Measurements from ENCODE around the gene APOM. TPM values are rescaled to one million over a fixed set of nuclear protein-coding genes. Genes with fewer than 3 reads are reported as not detected.

Gene APOM
- total and polyA plus RNA-seq, 2 donors from 2014 or later: 4.6 to 154 TPM

DNA sequence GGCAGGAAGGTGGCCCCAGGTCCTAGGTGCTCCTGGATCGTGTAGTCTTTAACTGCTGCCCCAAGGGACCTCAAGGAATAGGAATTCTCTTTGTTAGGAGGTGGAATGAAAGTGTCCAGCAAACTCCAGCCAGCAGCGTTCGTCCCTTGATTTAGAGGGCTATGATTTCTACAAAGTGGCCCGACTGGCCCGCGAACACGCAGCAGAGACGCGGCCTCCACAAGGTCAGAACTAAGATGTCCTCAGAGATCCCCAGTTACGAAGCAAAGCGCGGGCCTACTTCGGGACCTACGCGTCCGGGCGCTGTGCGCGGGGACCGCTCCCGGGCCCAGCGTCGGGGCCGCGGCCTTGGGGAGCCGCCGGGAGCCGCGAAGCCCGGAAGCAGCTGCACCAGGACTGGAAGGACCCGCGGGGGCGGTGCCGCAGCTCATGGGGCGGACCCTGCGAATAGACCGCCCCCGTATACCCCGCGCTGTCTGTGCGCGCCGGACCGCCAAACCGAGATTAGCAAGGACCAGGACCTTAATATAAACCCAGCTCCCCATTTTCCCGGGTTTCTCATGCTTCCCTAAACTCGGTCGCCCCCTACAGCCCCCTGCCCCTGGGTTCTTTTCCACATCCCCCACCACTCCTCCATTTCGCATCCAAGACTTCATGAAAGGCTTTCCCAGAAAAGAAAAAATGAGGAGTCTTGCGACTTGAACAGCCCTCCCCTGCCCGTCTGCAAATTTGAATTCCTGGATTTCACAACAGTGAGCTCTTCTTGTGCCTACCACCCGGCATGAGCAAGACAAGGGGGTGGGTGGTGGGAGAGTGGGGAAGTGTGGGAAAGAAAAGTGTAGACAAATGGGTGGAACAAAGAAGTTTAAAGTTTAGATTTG, 4.9 kb downstream of the APOM start, which contains the start of gene C6orf47:
Gene C6orf47 (minus strand): TSS at position 398 of the 881 bp plus-strand sequence. CDS start 831 bp downstream, outside the sequence.
- no peak for TF ChIP-seq CTCF (IDR thresholded peaks at IDR 0.05; ENCODE audit: borderline replicate concordance, extremely low read depth, insufficient read depth)
- FAIRE-seq (no peak), DNase-seq (peak; percentile 90 to 96 (median 93))
- H3K4me3 ChIP-seq (ENCODE audit: low read length in 3 of 3): peak within 1 kb of the TSS; percentile 92 to 98 (median 93)
- peak within 1 kb of the TSS; percentile 80 to 95 (median 86) for H3K9ac ChIP-seq (ENCODE audit: low read length in 3 of 3)
- H3K4me1 ChIP-seq (ENCODE audit: control insufficient read depth in 2 of 3, insufficient read depth in 2 of 3, low read depth in 1 of 3, low read length in 3 of 3): peaks cover 0 to 50% (median 33%) of the 10 kb centered on the region in 3 donors
- H3K36me3 ChIP-seq (ENCODE audit: control insufficient read depth in 2 of 3, insufficient read depth in 3 of 3, low read length in 3 of 3): peaks cover 0 to 7% (median 6%) of the 10 kb centered on the region in 3 donors
- no peaks in the 10 kb centered on the region for H3K9me3 ChIP-seq (ENCODE audit: control insufficient read depth in 2 of 3, insufficient read depth in 1 of 3, low read length in 3 of 3)
- no peaks in the 10 kb centered on the region for H3K27me3 ChIP-seq (ENCODE audit: control insufficient read depth, insufficient read depth, low read length)
- peak within 1 kb of the TSS; percentile 84 to 90 for H3K27ac ChIP-seq (ENCODE audit: low read depth in 2 of 2, low read length in 2 of 2)
- intact Hi-C loops (cut with DNase I): no loop called here

DNA sequence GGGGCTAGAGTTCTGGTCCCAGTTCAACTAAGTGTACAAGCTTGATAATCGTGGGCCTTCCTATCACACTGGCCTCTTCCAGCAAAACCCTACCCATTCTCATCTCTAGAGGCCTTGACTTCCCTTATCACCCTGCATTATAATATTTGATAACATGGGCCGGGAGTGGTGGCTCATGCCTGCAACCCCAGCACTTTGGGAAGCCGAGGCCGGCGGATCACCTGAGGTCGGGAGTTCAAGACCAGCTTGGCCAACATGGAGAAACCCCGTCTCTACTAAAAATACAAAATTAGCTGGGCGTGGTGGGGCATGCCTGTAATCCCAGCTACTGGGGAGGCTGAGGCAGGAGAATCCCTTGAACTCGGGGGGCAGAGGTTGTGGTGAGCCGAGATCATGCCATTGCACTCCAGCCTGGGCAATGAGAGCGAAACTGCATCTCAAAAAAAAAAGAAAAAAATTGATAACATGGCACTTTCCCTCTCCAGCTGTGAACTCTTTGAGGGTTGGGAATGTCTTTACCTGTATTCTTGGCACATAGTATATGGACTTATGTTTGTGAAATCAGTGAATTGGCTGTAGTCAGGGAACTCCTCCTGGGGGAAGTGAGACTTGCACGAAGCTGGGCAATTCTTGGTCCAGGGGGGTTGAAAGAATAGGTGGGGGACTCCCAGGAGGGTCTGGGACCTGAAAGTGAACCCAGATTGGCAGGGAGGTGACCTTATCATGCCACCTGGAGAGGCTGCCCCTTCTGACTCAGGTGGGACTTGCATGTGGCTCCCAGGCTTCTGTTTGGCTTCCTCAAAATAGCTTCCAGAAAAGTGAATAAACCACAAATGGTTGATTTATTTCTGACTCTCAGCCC, 5.8 kb downstream of the APOM start:
- no peak for TF ChIP-seq CTCF (IDR thresholded peaks at IDR 0.05; ENCODE audit: borderline replicate concordance, extremely low read depth, insufficient read depth)
- DNase-seq (no peak), FAIRE-seq (no peak)
- intact Hi-C loops (cut with DNase I): no loop called here
- Histone ChIP-seq H3K27ac (ENCODE audit: low read depth in 2 of 2, low read length in 2 of 2) (peak overlapping the region in 1 of 2 donors; percentile 84), H3K9ac (ENCODE audit: low read length in 3 of 3) (peak overlapping the region in 2 of 3 donors; percentile 22 to 86), H3K36me3 (ENCODE audit: control insufficient read depth in 2 of 3, insufficient read depth in 3 of 3, low read length in 3 of 3) (peaks cover 0 to 7% (median 6%) of the 10 kb centered on the region in 3 donors), H3K9me3 (ENCODE audit: control insufficient read depth in 2 of 3, insufficient read depth in 1 of 3, low read length in 3 of 3) (no peaks in the 10 kb centered on the region), H3K27me3 (ENCODE audit: control insufficient read depth, insufficient read depth, low read length) (no peaks in the 10 kb centered on the region), H3K4me1 (ENCODE audit: control insufficient read depth in 2 of 3, insufficient read depth in 2 of 3, low read depth in 1 of 3, low read length in 3 of 3) (peaks cover 0 to 45% (median 36%) of the 10 kb centered on the region in 3 donors), H3K4me3 (ENCODE audit: low read length in 3 of 3) (peak overlapping the region; percentile 92 to 98 (median 93))

GRCh38 chr6:31662124-31662723, 6.5 kb downstream of the APOM start:
- Histone ChIP-seq H3K27me3 (ENCODE audit: control insufficient read depth, insufficient read depth, low read length) (no peaks in the 10 kb centered on the region), H3K9me3 (ENCODE audit: control insufficient read depth in 2 of 3, insufficient read depth in 1 of 3, low read length in 3 of 3) (no peaks in the 10 kb centered on the region), H3K9ac (ENCODE audit: low read length in 3 of 3) (no peak overlapping the region), H3K27ac (ENCODE audit: low read depth in 2 of 2, low read length in 2 of 2) (peak overlapping the region in 1 of 2 donors; percentile 17), H3K4me3 (ENCODE audit: low read length in 3 of 3) (peak overlapping the region in 1 of 3 donors; percentile 94), H3K4me1 (ENCODE audit: control insufficient read depth in 2 of 3, insufficient read depth in 2 of 3, low read depth in 1 of 3, low read length in 3 of 3) (peaks cover 2 to 48% (median 40%) of the 10 kb centered on the region in 3 donors), H3K36me3 (ENCODE audit: control insufficient read depth in 2 of 3, insufficient read depth in 3 of 3, low read length in 3 of 3) (peaks cover 0 to 7% (median 6%) of the 10 kb centered on the region in 3 donors)
- FAIRE-seq: no peak
- no peak for TF ChIP-seq CTCF (IDR thresholded peaks at IDR 0.05; ENCODE audit: borderline replicate concordance, extremely low read depth, insufficient read depth)
- intact Hi-C loops (cut with DNase I): no loop called here
- DNase-seq: no peak
